HG02588 (cell line): ENCODE data around the gene GGT5.
"Not testable (repeated sequence)": the region's sequence is repeated elsewhere in the genome, so short reads cannot be mapped to it uniquely, and the experiment has no call there.

ENCODE experiments used
- ATAC-seq: cut with Tn5 transposase; IDR thresholded peaks from one replicate; pipeline ENCODE4 v1.9.1; 2021; ENCODE audit warnings: mild to moderate bottlenecking, moderate library complexity; ENCODE audit not compliant: unreplicated experiment

Gene GGT5

DNA sequence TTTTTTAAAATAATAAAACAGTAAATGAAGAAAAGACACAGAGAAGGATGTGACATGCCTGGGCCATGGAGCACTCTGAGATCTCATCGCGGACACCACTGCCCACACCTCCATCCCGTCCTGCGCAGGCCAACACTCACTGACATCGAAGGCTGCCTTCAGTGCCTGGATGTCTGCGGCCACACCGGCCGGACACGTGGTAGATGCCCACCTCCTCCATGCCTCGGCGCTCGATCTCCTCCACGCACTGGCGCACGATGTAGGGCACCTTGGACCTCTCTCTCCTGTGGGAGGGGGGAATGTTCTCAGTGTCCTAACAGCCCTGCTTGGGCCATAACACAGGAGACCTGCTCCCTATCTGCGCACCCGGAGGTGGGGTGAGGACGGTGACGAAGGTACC lies 18.6 kb upstream of the GGT5 start:
- not testable (repeated sequence) for ATAC-seq

- not testable (repeated sequence) for ATAC-seq
Observed at GRCh38 chr22:24262185-24262749, 17.4 kb upstream of the GGT5 start.

GRCh38 chr22:24259459-24259858 lies 14.6 kb upstream of the GGT5 start:
- not testable (repeated sequence) for ATAC-seq

DNA sequence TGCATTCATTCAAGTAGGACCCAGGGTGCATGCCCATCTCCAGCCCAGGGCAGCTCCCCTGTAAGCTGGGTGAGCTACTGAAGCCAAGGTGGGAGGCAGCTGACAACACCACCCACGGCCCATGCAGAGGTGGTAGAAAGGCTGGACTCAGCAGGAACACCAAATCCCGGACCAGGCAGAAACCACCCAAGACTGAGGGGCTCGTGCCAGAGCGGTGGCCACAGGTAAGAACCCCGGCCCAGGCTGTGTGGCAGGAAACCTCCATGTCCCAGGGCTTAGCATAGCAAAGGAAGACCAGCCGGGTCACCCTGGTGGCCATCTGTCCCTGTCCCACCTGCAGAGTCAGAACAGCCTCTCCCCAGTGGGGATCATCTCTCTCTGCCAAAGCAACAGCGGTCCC lies 11.9 kb upstream of the GGT5 start:
- ATAC-seq = not testable (repeated sequence)

DNA sequence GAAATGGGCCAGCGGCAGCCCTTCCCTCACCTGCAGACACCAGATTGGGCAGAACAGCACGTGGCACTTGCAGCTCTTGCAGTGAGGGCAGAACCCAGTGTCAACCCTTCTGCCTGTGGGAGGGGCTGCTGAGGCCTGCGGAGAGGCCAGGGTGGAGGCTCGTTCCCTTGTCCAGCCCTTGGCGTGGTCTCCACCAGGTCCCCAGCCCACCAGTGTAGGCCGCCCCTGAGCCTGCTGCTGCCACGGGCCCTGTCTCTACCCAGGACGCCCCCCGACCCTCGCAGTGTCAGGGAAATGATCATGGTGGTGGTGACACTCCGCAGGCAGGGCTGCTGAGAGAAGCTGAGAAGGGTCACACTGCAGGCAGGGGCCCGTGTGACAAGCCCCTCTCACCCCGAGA lies 11.3 kb upstream of the GGT5 start:
- not testable (repeated sequence) for ATAC-seq

DNA sequence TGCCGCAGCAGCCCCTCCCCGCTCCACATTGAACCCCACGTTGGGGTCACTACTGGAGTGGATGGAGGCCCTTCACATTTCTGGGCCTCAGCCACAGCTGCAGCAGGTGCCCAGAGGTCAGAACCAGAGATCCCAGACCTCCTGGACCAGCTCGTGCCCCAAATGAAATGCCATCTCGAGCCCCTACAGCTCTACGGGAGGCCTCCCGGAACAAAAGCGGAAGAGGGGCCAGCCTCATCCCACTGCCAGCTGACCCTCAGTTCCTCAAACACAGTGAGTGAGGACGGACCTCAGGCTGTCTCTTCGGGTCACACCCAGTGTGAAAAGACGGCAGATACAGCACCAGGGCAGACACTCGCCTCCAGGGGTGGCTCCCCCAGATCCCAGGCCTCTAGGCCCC lies 8.2 kb upstream of the GGT5 start:
- ATAC-seq = not testable (repeated sequence)

- not testable (repeated sequence) for ATAC-seq
Observed at GRCh38 chr22:24251286-24251685, 6.4 kb upstream of the GGT5 start.

DNA sequence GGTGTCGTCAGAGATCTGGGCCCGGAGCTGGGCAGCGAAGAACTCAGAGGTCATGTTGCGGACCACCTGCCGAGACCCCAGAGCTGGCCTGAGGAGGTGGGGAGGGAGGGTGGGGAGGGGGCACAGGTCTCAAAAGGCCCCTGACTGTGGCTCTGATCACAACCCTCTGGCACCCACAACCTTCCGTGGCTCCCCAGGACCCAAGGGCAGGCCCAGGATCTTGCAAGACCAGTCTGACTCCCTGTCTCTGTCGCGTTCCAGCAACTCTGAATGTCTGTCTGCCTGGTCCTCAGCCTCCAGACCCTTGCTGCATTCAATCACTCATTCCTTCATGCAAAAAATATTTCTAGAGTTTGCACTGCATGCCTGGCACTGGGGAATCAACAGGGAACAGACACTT lies 4.5 kb upstream of the GGT5 start:
- not testable (repeated sequence) for ATAC-seq

GRCh38 chr22:24248611-24249010 lies 3.7 kb upstream of the GGT5 start:
- not testable (repeated sequence) for ATAC-seq

- no peak for ATAC-seq
Observed at GRCh38 chr22:24247564-24248344, 2.9 kb upstream of the GGT5 start.

DNA sequence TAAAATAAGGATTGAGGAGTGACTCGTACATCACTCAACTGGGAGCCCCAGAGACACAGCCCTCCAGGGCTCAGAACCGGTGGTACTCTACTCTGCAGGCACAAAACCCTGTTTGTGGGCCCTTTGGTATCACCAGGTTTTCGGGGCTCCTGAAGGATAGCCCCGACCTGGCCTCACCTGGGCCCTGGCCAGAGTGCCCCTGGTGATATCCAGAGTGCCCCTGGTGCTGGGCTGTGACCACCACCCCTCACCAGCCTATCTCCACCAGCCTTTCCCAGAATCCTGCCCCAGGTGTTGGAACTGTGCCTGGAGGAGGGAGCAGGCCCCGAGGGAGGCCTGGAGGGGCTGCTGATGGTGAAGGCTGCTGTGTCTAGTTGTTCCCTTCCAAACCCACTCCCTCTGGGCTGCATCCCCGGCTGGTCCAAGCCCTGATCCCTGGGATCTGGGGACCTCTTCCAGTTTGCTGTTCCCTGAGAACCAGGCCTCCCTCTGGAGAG lies 2.2 kb upstream of the GGT5 start:
- no peak for ATAC-seq

GRCh38 chr22:24245584-24246561 lies 991 bp upstream of the GGT5 start:
- ATAC-seq = not testable (repeated sequence)

DNA sequence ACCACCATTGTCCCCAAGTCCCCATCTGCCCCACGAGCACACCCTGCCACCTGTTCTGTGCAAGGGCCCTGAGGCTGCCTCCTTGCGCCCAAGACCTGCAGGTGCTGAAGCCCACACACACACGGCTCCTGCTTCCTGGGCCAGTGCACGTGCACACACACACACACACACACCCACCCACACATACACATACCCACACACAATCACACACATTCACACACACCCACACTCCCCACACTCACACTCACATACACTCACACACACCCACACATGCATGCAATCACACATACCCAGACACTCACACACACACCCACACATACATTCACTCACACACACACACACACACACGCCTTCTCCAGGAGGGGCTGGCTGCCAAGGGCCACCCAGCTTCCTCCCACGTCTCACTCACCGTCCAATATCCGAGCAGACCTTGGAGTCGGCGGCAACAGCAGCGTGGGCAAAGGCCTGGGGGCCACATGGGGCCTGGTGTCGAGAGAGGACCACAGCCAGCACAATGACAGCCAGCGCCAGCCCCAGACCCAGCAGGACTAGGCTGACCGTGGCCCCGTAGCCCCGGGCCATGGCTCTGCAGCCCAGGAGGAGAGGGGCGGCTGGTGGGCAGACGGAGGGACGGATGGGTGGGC lies 616 bp downstream of the GGT5 start:
- ATAC-seq = no peak

- not testable (repeated sequence) for ATAC-seq
Observed at GRCh38 chr22:24243417-24243816, 1.5 kb downstream of the GGT5 start.

DNA sequence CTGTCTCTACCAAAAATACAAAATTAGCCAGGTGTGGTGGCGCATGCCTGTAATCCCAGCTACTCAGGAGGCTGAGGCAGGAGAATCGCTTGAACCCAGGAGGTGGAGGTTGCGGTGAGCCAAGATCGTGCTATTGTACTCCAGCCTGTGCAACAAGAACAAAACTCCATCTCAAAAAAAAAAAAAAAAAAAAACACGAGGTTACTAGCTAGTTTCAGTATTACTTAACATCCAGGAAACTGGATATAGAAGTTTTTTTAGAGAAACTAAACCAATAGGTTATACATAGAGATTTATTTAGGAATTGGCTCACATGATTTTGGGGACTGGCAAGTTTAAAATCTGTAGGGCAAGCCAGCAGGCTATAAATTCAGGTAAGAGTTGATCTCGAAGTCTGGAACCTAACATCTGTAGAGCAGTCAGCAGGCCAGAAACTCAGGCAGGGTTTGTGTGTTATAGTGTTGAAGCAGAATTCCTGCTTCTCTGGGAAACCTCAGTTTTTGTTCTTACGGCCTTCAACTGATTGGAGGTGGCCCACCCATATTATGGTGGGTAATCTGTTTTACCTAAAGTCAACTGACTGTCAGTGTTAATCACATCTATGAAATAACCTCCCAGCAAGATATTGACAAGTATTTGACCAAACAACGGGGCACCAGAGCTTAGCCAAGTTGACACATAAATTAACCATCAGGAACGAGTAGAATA lies 3.7 kb downstream of the GGT5 start:
- ATAC-seq = not testable (repeated sequence)

DNA sequence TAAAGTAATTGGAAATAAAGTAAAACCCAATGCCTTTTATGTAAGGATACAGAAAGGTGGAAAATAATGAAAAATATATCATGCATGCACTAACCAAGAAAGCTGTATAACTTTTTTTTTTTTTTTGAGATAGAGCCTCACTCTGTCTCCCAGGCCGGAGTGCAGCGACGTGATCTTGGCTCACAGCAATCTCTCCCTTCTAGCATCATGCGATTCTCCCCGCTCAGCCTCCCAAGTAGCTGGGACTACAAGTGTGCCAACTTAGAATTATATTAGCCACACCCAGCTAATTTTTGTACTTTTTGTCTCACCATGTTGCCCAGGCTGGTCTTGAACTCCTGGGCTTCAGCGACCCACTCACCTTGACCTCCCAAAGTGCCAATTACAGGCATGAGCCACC lies 4.5 kb downstream of the GGT5 start:
- ATAC-seq = no peak

DNA sequence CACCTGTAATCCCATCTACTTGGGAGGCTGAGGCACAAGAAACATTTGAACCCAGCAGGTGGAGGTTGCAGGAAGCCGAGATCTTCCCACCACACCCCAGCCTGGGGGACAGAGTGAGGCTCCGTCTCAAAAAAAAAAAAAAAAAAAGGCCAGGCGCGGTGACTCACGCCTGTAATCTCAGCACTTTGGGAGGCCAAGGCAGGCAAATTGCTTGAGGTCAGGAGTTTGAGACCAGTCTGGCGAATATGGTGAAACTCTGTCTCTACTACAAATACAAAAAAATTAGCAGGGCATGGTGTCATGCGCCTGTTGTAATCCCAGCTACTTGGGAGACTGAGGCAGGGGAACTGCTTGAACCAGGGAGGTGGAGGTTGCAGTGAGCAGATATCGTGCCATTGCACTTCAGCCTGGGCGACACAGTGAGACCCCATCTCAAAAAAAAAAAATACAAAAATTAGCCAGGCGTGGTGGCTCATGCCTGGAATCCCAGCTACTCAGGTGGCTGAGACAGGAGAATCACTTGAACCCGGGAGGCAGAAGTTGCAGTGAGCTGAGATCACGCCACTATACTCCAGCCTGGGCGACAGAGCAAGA lies 6.7 kb downstream of the GGT5 start:
- ATAC-seq = not testable (repeated sequence)

- no peak for ATAC-seq
Observed at GRCh38 chr22:24236656-24237055, 8.2 kb downstream of the GGT5 start.

DNA sequence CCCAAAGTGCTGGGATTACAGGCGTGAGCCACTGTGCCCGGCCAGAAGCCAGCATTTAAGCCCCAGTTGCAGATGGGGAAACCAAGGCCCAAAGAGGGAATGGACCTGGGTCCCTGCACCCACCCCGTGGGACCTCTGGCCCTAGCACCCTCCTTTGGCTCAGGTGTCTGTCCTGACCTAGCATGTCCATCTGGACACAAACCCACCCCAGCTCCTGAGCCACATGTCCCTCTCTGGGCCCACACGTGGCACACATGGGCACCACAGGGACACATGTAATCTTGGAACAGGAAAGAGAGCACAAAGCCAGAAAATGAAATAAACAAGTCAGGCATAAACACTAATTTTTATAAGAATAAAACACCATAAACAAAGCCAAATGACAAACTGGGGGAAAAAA lies 9.6 kb downstream of the GGT5 start:
- ATAC-seq = no peak

GRCh38 chr22:24233816-24234215 lies 11.1 kb downstream of the GGT5 start:
- no peak for ATAC-seq
